ENCODE data around the gene TMEM167A. TPM values are rescaled to one million over a fixed set of nuclear protein-coding genes. Genes with fewer than 3 reads are reported as not detected.

The TMEM167A gene, protein sequence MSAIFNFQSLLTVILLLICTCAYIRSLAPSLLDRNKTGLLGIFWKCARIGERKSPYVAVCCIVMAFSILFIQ
- 23.5 and 62.5 TPM in 2 replicates for polyA plus RNA-seq (2011; rRNA removed)
- polyA minus RNA-seq (2011; rRNA and poly(A)+ RNA removed), result 12.8 and 15.1 TPM in 2 replicates

DNA sequence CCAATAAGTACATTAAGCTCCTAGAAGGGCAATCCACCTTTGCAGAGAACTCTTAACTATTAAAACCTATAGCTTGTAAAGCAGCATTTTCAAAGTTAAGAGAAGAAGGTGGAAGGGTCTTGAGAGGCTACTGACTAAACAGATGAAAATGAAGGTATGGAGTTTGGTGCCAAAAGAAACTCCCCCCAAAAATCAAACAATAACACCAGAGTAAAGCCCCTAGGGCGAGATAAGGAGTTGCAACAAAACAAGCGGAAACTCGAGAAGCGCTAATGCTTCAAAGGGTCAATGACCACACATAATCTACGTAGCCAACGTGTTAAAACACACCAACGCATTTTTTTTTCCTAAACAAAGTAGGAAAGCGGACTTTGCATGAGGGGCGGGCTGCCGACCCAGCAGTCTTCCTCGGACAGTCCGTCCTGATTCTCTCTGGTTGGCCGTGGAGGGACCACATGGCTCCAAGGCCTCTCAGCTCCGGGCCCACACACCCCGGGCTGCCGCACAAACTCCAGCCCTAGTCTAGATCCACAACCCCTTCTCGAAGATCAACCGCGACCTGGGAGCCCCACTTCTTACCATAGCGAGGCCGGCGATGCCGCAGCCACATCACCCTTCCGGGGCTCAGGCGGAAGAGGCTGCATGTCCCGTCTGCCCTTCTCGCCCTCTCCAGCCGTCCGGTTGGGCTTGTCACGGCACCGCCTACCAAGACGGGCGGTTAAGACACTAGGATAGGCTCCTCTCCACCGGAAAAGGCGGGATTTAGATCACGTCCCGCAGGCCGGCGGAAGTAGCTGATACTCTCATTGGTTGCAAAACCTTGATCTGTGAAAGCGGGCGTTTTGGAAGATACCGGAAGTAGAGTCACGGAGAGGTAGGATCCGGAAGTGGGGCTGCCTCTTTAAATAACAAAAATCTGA lies at the start of gene TMEM167A, which contains the start of gene XRCC4:
TMEM167A (minus strand) TSS at position 653 of the 920 bp plus-strand sequence; CDS start at position 582, 71 bp downstream.
XRCC4 (plus strand) TSS at position 806 of the 920 bp plus-strand sequence. CDS start 27,373 bp downstream, outside the sequence.
- peak; percentile 96 for DNase-seq (ENCODE audit: low read depth)
- H3K27me3 ChIP-seq (ENCODE audit: control insufficient read depth, insufficient read depth, low read length), result no peaks in the 10 kb centered on the region
- POLR2A ChIA-PET, result interaction anchor here (0.6 to 1.0 kb wide), 4 partner anchors 12 to 750 kb away, joined by 3 to 5 read pairs (median 3); no protein-coding TSS in a partner anchor
- H3K36me3 ChIP-seq (ENCODE audit: control insufficient read depth, insufficient read depth, low read length), result no peaks in the 10 kb centered on the region
- CTCF ChIA-PET, result interaction anchor here (1.4 kb wide), 1 partner anchor 8 kb away, joined by 3 read pairs; no protein-coding TSS in a partner anchor
- H3K4me3 ChIP-seq (ENCODE audit: low read depth, low read length), result peak within 1 kb of the TSS; percentile 93
- TF ChIP-seq, protein P1, sequence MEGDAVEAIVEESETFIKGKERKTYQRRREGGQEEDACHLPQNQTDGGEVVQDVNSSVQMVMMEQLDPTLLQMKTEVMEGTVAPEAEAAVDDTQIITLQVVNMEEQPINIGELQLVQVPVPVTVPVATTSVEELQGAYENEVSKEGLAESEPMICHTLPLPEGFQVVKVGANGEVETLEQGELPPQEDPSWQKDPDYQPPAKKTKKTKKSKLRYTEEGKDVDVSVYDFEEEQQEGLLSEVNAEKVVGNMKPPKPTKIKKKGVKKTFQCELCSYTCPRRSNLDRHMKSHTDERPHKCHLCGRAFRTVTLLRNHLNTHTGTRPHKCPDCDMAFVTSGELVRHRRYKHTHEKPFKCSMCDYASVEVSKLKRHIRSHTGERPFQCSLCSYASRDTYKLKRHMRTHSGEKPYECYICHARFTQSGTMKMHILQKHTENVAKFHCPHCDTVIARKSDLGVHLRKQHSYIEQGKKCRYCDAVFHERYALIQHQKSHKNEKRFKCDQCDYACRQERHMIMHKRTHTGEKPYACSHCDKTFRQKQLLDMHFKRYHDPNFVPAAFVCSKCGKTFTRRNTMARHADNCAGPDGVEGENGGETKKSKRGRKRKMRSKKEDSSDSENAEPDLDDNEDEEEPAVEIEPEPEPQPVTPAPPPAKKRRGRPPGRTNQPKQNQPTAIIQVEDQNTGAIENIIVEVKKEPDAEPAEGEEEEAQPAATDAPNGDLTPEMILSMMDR (IDR thresholded peaks at IDR 0.05; ENCODE audit: insufficient read depth, low read depth, low read length), result no peak

DNA sequence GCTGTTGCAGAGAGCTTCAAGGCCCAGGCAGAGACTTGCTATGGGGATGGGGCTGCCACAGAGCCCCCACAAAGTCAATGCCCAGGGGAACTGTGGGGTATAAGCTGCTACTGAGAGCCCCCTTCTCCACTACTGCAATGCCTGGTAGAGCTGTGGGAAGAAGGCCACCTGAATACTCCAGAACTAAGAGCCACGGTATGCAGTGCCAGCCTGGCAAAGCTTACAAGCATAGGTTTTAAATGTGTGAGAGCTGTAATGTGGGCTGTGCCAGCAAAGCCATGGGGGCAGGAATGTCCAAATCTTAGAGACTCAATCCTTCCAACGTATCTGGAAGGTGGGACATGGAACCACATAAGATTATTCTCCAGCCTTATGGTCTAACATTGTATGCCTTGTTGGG lies 49.3 kb upstream of the TMEM167A start:
- DNase-seq (ENCODE audit: low read depth), result no peak
- H3K27me3 ChIP-seq (ENCODE audit: control insufficient read depth, insufficient read depth, low read length), result no peaks in the 10 kb centered on the region
- CTCF ChIA-PET, result no interaction called here
- H3K4me3 ChIP-seq (ENCODE audit: low read depth, low read length), result no peak overlapping the region
- POLR2A ChIA-PET, result no interaction called here
- H3K36me3 ChIP-seq (ENCODE audit: control insufficient read depth, insufficient read depth, low read length), result no peaks in the 10 kb centered on the region
- TF ChIP-seq, protein P1 (IDR thresholded peaks at IDR 0.05; ENCODE audit: insufficient read depth, low read depth, low read length), result no peak

DNA sequence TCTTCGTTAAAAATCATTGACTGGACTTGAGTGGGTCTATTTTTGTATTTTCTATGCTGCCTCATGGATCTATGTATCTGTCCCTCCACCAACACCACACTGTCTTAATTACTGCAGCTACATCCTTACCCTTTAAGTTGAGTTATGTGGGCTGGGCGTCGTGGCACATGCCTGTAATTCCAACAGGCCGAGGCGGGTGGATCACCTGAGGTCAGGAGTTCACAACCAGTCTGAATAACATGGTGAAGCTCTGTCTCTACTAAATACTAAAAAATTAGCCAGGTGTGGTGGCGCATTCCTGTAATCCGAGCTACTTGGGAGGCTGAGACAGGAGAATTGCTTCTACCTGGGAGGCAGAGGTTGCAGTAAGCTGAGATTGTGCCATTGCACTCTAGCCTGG lies 48.4 kb upstream of the TMEM167A start:
- POLR2A ChIA-PET, result no interaction called here
- no peak for DNase-seq (ENCODE audit: low read depth)
- Histone ChIP-seq H3K36me3 (ENCODE audit: control insufficient read depth, insufficient read depth, low read length) (no peaks in the 10 kb centered on the region), H3K4me3 (ENCODE audit: low read depth, low read length) (no peak overlapping the region), H3K27me3 (ENCODE audit: control insufficient read depth, insufficient read depth, low read length) (no peaks in the 10 kb centered on the region)
- CTCF ChIA-PET, result no interaction called here
- TF ChIP-seq, protein P1 (IDR thresholded peaks at IDR 0.05; ENCODE audit: insufficient read depth, low read depth, low read length), result no peak

DNA sequence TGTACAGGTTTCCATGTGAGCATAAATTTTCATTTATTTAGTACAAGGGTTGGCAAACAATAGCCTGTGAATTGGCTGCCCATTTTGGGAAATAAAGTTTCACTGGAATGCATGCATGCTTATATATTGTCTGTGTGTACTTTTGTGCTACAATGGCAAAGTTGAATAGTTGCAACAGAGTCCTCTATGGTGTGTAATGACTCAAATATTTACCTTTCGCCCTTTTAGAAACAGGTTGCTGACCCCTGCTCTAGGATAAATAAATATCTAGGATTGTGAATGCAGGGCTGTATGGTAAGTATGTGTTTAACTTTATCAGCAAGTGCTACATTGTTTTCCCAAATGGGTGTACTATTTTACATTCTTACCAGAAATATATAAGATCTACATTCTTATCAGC lies 47.4 kb upstream of the TMEM167A start:
- Histone ChIP-seq H3K4me3 (ENCODE audit: low read depth, low read length) (no peak overlapping the region), H3K36me3 (ENCODE audit: control insufficient read depth, insufficient read depth, low read length) (no peaks in the 10 kb centered on the region), H3K27me3 (ENCODE audit: control insufficient read depth, insufficient read depth, low read length) (no peaks in the 10 kb centered on the region)
- ChIA-PET POLR2A (no interaction called here), CTCF (no interaction called here)
- no peak for DNase-seq (ENCODE audit: low read depth)
- TF ChIP-seq, protein P1 (IDR thresholded peaks at IDR 0.05; ENCODE audit: insufficient read depth, low read depth, low read length), result no peak

DNA sequence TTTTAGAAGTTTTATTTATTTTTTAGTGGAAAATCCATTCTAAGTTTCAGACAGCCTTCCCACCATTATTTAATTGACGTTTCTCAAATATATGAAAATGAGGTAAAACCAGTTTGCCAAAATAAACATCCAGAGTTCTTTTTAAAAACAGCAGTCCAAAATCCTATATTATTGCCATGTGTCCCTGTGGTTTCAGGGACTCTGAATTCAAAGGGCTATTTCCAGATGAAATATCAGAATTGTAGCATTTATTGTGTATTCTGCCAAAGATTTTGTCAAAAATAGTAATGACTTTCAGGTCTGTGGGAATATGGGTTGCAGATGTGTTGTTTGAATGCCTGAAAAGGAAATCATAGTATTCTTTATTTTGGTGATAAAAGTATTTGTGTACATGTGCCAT lies 41.8 kb upstream of the TMEM167A start:
- no peaks in the 10 kb centered on the region for H3K27me3 ChIP-seq (ENCODE audit: control insufficient read depth, insufficient read depth, low read length)
- POLR2A ChIA-PET, result no interaction called here
- H3K36me3 ChIP-seq (ENCODE audit: control insufficient read depth, insufficient read depth, low read length), result no peaks in the 10 kb centered on the region
- H3K4me3 ChIP-seq (ENCODE audit: low read depth, low read length), result no peak overlapping the region
- DNase-seq (ENCODE audit: low read depth), result no peak
- CTCF ChIA-PET, result interaction anchor here (0.9 kb wide), 1 partner anchor 44 kb away, joined by 3 read pairs; no protein-coding TSS in a partner anchor
- TF ChIP-seq, protein P1 (IDR thresholded peaks at IDR 0.05; ENCODE audit: insufficient read depth, low read depth, low read length), result no peak
